ENCODE data around the gene JADE2. TPM values are rescaled to one million over a fixed set of nuclear protein-coding genes. Genes with fewer than 3 reads are reported as not detected.
A peak's percentile ranks its signal among the peaks of the same experiment; 100 is the strongest.

Gene JADE2
- total RNA-seq, 2 donors from 2014 or later: 28.0 to 41.0 TPM

DNA sequence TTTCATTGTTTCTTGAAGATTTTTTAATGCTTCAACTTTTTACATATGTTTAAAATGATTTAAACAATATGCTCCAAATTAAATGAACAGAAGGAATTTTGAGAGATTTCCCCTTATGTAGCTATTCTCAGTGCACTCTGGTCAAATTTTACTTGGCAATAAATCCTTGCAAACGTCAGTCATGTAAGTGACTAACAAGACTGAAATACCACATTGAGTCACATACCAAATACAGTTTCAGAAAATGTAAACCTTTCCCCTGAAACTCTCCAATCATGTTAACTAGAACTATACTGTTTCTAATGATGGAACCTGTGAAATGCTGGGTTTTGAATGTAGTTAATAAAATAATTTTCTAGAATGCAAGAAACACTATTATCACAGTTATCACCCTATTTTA is 77.6 kb downstream of the JADE2 start:
- Histone ChIP-seq H3K9me3 (no peaks in the 10 kb centered on the region), H3K27me3 (no peaks in the 10 kb centered on the region), H3K27ac (no peak overlapping the region), H3K4me1 (no peaks in the 10 kb centered on the region), H3K36me3 (replicated peaks in 1 of 2; ENCODE audit: insufficient read depth in 1 of 2, low read depth in 2 of 2) (peaks cover 2 to 11% of the 10 kb centered on the region in 2 donors), H3K4me3 (no peak overlapping the region)
- no peak for DNase-seq
- 36 to 42% methylated on average over 1 of the region's 1 CpG for WGBS, 2 donors
- intact Hi-C loops (cut with DNase I): no loop called here
- TF ChIP-seq POLR2A (IDR thresholded peaks at IDR 0.05) (no peak), CTCF (IDR thresholded peaks at IDR 0.05) (no peak)
- no peak for ATAC-seq

DNA sequence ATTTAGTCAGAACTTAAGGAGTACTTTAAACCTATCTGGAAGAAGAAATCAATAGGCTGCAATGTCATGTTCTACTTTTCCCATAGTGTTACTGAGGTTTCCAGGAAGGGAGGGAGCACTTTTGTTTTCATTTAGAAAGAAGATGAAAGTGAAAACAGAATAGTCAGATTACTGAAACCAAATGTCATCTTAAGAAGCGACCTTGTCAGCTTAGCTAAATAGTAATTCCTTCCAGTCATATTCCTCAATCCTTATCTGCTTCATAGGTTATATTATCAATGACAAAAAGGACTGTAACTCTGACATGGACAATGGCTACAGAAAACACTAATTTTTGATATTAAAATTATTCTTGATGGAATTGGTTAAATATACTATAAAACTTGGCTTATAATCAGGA is 79.4 kb downstream of the JADE2 start:
- ATAC-seq: no peak
- Histone ChIP-seq H3K4me1 (no peaks in the 10 kb centered on the region), H3K9me3 (no peaks in the 10 kb centered on the region), H3K27ac (no peak overlapping the region), H3K27me3 (no peaks in the 10 kb centered on the region), H3K4me3 (no peak overlapping the region), H3K36me3 (replicated peaks in 1 of 2; ENCODE audit: insufficient read depth in 1 of 2, low read depth in 2 of 2) (peaks cover 7 to 19% of the 10 kb centered on the region in 2 donors)
- no peak for DNase-seq
- 33 to 50% methylated on average over 1 of the region's 1 CpG for WGBS, 2 donors
- intact Hi-C loops (cut with DNase I): no loop called here
- TF ChIP-seq CTCF (IDR thresholded peaks at IDR 0.05) (no peak), POLR2A (IDR thresholded peaks at IDR 0.05) (no peak)

- peaks cover 7 to 23% of the 10 kb centered on the region in 2 donors for H3K36me3 ChIP-seq (replicated peaks in 1 of 2; ENCODE audit: insufficient read depth in 1 of 2, low read depth in 2 of 2)
- intact Hi-C loops (cut with DNase I): no loop called here
- DNase-seq (no peak), ATAC-seq (no peak)
- H3K27me3 ChIP-seq: no peaks in the 10 kb centered on the region
- H3K4me1 ChIP-seq: no peaks in the 10 kb centered on the region
- no peaks in the 10 kb centered on the region for H3K9me3 ChIP-seq
- H3K4me3 ChIP-seq: no peak overlapping the region
- no peak overlapping the region for H3K27ac ChIP-seq
- 80 to 82% methylated on average over 5 of the region's 5 CpGs for WGBS, 2 donors
- TF ChIP-seq POLR2A (IDR thresholded peaks at IDR 0.05) (no peak), CTCF (IDR thresholded peaks at IDR 0.05) (no peak)
Observed at GRCh38 chr5:134606726-134607125, 81.3 kb downstream of the JADE2 start.

DNA sequence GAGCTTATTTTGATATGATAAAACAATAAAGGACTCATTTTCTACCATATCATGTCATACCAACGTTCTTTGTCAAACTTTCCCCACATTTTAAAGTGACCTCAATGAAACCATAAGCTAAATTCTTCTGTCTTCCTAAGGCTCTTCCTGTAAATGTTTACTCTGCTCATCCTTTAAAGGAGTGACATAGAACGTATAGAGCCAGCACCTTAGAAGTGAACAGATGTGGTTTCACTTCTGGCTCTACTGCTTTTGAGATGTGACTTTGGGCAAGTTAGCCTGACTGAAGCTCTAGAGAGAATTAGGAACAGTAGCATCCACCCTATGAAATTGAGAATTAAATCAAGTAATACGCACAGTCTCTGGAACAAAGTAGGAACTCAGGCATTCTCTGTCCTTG is 83.1 kb downstream of the JADE2 start:
- Histone ChIP-seq H3K4me1 (no peaks in the 10 kb centered on the region), H3K27me3 (no peaks in the 10 kb centered on the region), H3K36me3 (replicated peaks in 1 of 2; ENCODE audit: insufficient read depth in 1 of 2, low read depth in 2 of 2) (peaks cover 7 to 28% of the 10 kb centered on the region in 2 donors), H3K27ac (peak overlapping the region in 1 of 4 donors; percentile 1), H3K9me3 (no peaks in the 10 kb centered on the region), H3K4me3 (no peak overlapping the region)
- 78 to 80% methylated on average over 3 of the region's 3 CpGs for WGBS, 2 donors
- no peak for TF ChIP-seq POLR2A (IDR thresholded peaks at IDR 0.05)
- DNase-seq (no peak), ATAC-seq (no peak)
- intact Hi-C loops (cut with DNase I): no loop called here

DNA sequence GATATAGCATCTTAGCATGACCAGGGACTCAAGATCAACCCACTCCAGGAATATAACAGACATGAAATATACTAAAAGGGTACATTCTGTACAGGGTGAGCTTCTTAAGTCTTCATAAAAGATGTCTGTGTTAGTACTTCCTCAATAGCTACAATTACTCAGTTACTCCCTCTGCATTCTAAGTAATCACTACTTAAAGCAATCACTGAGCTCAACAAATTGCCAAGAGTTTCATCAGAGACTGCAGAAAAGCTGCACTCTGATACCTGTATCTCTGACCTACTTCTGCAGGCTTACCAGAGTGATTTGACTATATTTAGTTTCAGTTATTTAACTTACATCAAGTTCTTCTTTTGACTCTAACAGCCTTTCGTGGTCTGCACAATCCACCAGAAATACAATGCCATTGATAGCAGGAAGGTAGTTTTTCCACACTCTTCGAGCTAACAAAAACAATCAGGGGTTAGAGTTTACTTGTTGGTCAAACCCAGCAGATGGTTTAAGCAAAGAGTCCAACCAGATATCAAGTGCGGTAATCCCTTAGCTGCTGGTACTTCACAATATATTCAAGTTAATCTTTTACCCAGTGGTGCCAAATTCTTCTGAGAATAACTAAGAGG is 83.9 kb downstream of the JADE2 start:
- Histone ChIP-seq H3K9me3 (no peaks in the 10 kb centered on the region), H3K27ac (peak overlapping the region in 1 of 4 donors; percentile 54), H3K27me3 (no peaks in the 10 kb centered on the region), H3K4me3 (no peak overlapping the region), H3K36me3 (replicated peaks in 1 of 2; ENCODE audit: insufficient read depth in 1 of 2, low read depth in 2 of 2) (peaks cover 7 to 29% of the 10 kb centered on the region in 2 donors), H3K4me1 (no peaks in the 10 kb centered on the region)
- no peak for DNase-seq
- TF ChIP-seq CTCF (IDR thresholded peaks at IDR 0.05): no peak
- no peak for TF ChIP-seq POLR2A (IDR thresholded peaks at IDR 0.05)
- 20 to 37% methylated on average over 3 of the region's 3 CpGs for WGBS, 2 donors
- no peak for ATAC-seq
- intact Hi-C loops (cut with DNase I): no loop called here
